Mesodermal cell (in vitro differentiated cells): ENCODE measurements around the gene CNBP.

Source experiments
- H3K27ac ChIP-seq: 2 replicates; pipeline ENCODE4 v1.7.0; 2013; ENCODE audit warnings: mild to moderate bottlenecking, low read depth, low read length, moderate library complexity; ENCODE audit not compliant: severe bottlenecking
- H3K36me3 ChIP-seq: 2 replicates; pipeline ENCODE4 v1.7.1; 2013; ENCODE audit warnings: mild to moderate bottlenecking, low read length, moderate library complexity; ENCODE audit not compliant: control insufficient read depth, insufficient read depth
- H3K4me1 ChIP-seq: one replicate; pipeline ENCODE4 v1.7.1; 2013; ENCODE audit warnings: mild to moderate bottlenecking, low read length; ENCODE audit not compliant: insufficient read depth, control insufficient read depth, poor library complexity, severe bottlenecking
- H3K4me3 ChIP-seq: 2 replicates; pipeline ENCODE4 v1.7.0; 2013; ENCODE audit warnings: low read length, control low read depth, mild to moderate bottlenecking; ENCODE audit not compliant: insufficient read depth, poor library complexity, severe bottlenecking; ENCODE audit errors: extremely low read depth
- H3K9me3 ChIP-seq: 2 replicates; pipeline ENCODE4 v1.7.1; 2013; ENCODE audit warnings: mild to moderate bottlenecking, low read length, moderate library complexity; ENCODE audit not compliant: control insufficient read depth
- WGBS, 2 experiments: methylation state at CpG; one replicate each; pipeline ENCODE4 v1.1.5; 2013; ENCODE audit warnings: missing lambda C conversion rate in 2 of 2; ENCODE audit not compliant: insufficient coverage in 2 of 2; 5-methylcytosine and 5-hydroxymethylcytosine counted together

The CNBP gene

DNA sequence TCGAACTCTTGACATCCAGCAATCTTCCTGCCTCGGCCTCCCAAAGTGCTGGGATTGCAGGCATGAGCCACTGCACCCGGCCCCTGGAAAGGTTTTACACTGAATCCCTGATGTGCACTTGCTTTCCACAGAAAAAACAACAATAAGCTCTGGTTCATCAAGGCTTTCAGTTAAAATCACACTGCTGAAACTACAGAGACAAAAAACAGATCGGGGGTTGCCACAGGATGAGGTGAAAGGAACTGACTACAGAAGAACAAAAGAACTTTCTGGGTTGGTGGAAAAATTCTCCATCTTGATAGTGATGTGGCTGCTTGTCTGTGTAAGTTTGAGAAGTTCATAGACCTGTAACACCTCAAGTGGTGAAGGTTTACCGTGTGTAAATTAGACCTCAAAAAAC, 65.0 kb downstream of the CNBP start:
- Histone ChIP-seq H3K9me3 (no peaks in the 10 kb centered on the region), H3K4me3 (peak overlapping the region; percentile 85), H3K4me1 (peaks cover 39% of the 10 kb centered on the region), H3K27ac (peak overlapping the region; percentile 3), H3K36me3 (peaks cover 30% of the 10 kb centered on the region)
- 84 to 89% methylated on average over 4 of the region's 5 CpGs for WGBS, 2 experiments
